OCI-LY3 (cell line): ENCODE data around the gene VLDLR.

Experiments
- EZH2phosphoT487 ChIP-seq: fragments of 200-600 bp; shearing (Covaris generic); IDR thresholded peaks from 2 replicates; pipeline ENCODE4 v1.6.1; 2018; ENCODE audit warnings: antibody characterized with exemption, mixed run types, low read depth
- TF ChIP-seq, protein P1 (sequence below): fragments of 200-600, 300-600 bp; sonication (generic); IDR thresholded peaks from 2 replicates; pipeline ENCODE4 v1.5.1; 2014; ENCODE audit warnings: antibody characterized with exemption, low read length, low read depth

- TF ChIP-seq, protein P1, sequence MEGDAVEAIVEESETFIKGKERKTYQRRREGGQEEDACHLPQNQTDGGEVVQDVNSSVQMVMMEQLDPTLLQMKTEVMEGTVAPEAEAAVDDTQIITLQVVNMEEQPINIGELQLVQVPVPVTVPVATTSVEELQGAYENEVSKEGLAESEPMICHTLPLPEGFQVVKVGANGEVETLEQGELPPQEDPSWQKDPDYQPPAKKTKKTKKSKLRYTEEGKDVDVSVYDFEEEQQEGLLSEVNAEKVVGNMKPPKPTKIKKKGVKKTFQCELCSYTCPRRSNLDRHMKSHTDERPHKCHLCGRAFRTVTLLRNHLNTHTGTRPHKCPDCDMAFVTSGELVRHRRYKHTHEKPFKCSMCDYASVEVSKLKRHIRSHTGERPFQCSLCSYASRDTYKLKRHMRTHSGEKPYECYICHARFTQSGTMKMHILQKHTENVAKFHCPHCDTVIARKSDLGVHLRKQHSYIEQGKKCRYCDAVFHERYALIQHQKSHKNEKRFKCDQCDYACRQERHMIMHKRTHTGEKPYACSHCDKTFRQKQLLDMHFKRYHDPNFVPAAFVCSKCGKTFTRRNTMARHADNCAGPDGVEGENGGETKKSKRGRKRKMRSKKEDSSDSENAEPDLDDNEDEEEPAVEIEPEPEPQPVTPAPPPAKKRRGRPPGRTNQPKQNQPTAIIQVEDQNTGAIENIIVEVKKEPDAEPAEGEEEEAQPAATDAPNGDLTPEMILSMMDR, result no peak
- no peak for TF ChIP-seq EZH2phosphoT487
Measured at GRCh38 chr9:2630158-2630557, 8.6 kb downstream of the VLDLR start.
